ENCODE results near the gene ZNF717.

The ZNF717 gene

DNA sequence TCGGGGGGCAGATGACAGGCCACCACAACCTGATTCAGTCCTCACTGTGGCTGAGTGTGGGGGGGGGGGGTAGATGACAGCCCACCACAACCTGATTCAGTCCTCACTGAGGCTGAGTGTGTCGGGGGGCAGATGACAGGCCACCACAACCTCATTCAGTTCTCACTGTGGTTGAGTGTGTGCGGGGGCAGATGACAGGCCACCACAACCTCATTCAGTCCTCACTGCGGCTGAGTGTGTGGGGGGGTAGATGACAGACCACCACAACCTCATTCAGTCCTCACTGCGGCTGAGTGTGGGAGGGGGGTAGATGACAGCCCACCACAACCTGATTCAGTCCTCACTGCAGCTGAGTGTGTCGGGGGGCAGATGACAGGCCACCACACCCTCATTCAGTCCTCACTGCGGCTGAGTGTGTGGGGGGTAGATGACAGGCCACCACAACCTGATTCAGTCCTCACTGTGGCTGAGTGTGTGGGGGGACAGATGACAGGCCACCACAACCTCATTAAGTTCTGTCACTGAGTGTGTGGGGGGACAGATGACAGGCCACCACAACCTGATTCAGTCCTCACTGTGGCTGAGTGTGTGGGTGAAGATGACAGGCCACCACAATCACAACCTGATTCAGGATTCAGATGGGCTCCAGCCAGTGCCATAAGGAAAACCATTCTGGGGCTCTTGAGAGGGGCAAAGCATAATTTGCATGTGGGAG lies 16.9 kb downstream of the ZNF717 start:
- H3K4me1 ChIP-seq (ENCODE audit: control insufficient read depth, low read length) = no peaks in the 10 kb centered on the region
- H3K79me2 ChIP-seq (ENCODE audit: control insufficient read depth, low read length) = peaks cover 25% of the 10 kb centered on the region
- no peaks in the 10 kb centered on the region for H3K27me3 ChIP-seq (ENCODE audit: control insufficient read depth, low read length)
- no peaks in the 10 kb centered on the region for H4K20me1 ChIP-seq (ENCODE audit: control insufficient read depth, insufficient read depth, low read depth, low read length)
- H3K4me2 ChIP-seq (ENCODE audit: low read length) = no peak overlapping the region
- peaks cover 43% of the 10 kb centered on the region for H3K36me3 ChIP-seq (ENCODE audit: control insufficient read depth, low read length)
- no peak overlapping the region for H3K27ac ChIP-seq (ENCODE audit: low read depth, low read length)
- no peaks in the 10 kb centered on the region for H3F3A ChIP-seq (ENCODE audit: control insufficient read depth, insufficient read depth)
- peaks cover 6% of the 10 kb centered on the region; the same call in 1 of the 2 replicates for H3K9me3 ChIP-seq (ENCODE audit: control insufficient read depth, insufficient read depth, low read length)
- H3K4me3 ChIP-seq (ENCODE audit: low read length) = no peak overlapping the region
- TF ChIP-seq, protein P1, sequence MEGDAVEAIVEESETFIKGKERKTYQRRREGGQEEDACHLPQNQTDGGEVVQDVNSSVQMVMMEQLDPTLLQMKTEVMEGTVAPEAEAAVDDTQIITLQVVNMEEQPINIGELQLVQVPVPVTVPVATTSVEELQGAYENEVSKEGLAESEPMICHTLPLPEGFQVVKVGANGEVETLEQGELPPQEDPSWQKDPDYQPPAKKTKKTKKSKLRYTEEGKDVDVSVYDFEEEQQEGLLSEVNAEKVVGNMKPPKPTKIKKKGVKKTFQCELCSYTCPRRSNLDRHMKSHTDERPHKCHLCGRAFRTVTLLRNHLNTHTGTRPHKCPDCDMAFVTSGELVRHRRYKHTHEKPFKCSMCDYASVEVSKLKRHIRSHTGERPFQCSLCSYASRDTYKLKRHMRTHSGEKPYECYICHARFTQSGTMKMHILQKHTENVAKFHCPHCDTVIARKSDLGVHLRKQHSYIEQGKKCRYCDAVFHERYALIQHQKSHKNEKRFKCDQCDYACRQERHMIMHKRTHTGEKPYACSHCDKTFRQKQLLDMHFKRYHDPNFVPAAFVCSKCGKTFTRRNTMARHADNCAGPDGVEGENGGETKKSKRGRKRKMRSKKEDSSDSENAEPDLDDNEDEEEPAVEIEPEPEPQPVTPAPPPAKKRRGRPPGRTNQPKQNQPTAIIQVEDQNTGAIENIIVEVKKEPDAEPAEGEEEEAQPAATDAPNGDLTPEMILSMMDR (IDR thresholded peaks at IDR 0.05; ENCODE audit: low read depth, low read length, poor library complexity, severe bottlenecking) = no peak
- TF ChIP-seq EZH2phosphoT487 (IDR thresholded peaks at IDR 0.05; ENCODE audit: borderline replicate concordance, low read length) = no peak
- H3K9me2 ChIP-seq (replicated peaks; ENCODE audit: control insufficient read depth, low read length) = no peaks in the 10 kb centered on the region

- no peaks in the 10 kb centered on the region for H4K20me1 ChIP-seq (ENCODE audit: control insufficient read depth, insufficient read depth, low read depth, low read length)
- no peak for TF ChIP-seq EZH2phosphoT487 (IDR thresholded peaks at IDR 0.05; ENCODE audit: borderline replicate concordance, low read length)
- TF ChIP-seq, protein P1 (IDR thresholded peaks at IDR 0.05; ENCODE audit: low read depth, low read length, poor library complexity, severe bottlenecking) = no peak
- H3K4me3 ChIP-seq (ENCODE audit: low read length) = no peak overlapping the region
- peaks cover 44% of the 10 kb centered on the region for H3K36me3 ChIP-seq (ENCODE audit: control insufficient read depth, low read length)
- no peaks in the 10 kb centered on the region for H3K4me1 ChIP-seq (ENCODE audit: control insufficient read depth, low read length)
- H3K9me3 ChIP-seq (ENCODE audit: control insufficient read depth, insufficient read depth, low read length) = peaks cover 42% of the 10 kb centered on the region
- H3K79me2 ChIP-seq (ENCODE audit: control insufficient read depth, low read length) = no peaks in the 10 kb centered on the region
- no peaks in the 10 kb centered on the region for H3K9me2 ChIP-seq (replicated peaks; ENCODE audit: control insufficient read depth, low read length)
- no peaks in the 10 kb centered on the region for H3K27me3 ChIP-seq (ENCODE audit: control insufficient read depth, low read length)
- H3F3A ChIP-seq (ENCODE audit: control insufficient read depth, insufficient read depth) = no peaks in the 10 kb centered on the region
- no peak overlapping the region for H3K4me2 ChIP-seq (ENCODE audit: low read length)
- no peak overlapping the region for H3K27ac ChIP-seq (ENCODE audit: low read depth, low read length)
Measured at GRCh38 chr3:75737831-75738493, 47.4 kb downstream of the ZNF717 start.

DNA sequence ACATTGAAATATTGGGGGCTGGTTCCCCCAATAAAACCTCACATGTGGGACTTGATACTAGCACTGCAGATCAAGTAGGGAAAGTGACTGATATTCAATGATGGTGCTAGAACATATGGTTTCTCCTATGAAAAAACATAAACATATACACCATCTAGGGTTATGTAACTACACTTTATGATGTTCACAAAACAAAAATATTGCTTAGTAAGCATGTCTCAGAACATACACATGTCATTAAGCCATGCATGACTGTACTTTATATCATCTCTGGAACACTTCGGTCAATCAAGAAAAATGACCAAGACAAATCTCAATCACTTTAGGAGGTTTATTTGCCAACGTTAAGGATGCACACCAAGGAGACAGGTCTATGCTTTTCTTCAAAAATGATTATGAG lies 57.4 kb downstream of the ZNF717 start:
- Histone ChIP-seq H3K79me2 (ENCODE audit: control insufficient read depth, low read length) (no peaks in the 10 kb centered on the region), H4K20me1 (ENCODE audit: control insufficient read depth, insufficient read depth, low read depth, low read length) (no peaks in the 10 kb centered on the region), H3K9me3 (ENCODE audit: control insufficient read depth, insufficient read depth, low read length) (no peaks in the 10 kb centered on the region), H3K9me2 (replicated peaks; ENCODE audit: control insufficient read depth, low read length) (no peaks in the 10 kb centered on the region), H3F3A (ENCODE audit: control insufficient read depth, insufficient read depth) (no peaks in the 10 kb centered on the region), H3K36me3 (ENCODE audit: control insufficient read depth, low read length) (no peaks in the 10 kb centered on the region), H3K4me3 (ENCODE audit: low read length) (no peak overlapping the region), H3K4me1 (ENCODE audit: control insufficient read depth, low read length) (no peaks in the 10 kb centered on the region), H3K4me2 (ENCODE audit: low read length) (no peak overlapping the region), H3K27me3 (ENCODE audit: control insufficient read depth, low read length) (no peaks in the 10 kb centered on the region), H3K27ac (ENCODE audit: low read depth, low read length) (no peak overlapping the region)
- no peak for TF ChIP-seq EZH2phosphoT487 (IDR thresholded peaks at IDR 0.05; ENCODE audit: borderline replicate concordance, low read length)
- TF ChIP-seq, protein P1 (IDR thresholded peaks at IDR 0.05; ENCODE audit: low read depth, low read length, poor library complexity, severe bottlenecking) = no peak
